ENCODE data around the gene KCNK18.
"Not testable (repeated sequence)": the region's sequence is repeated elsewhere in the genome, so short reads cannot be mapped to it uniquely, and the experiment has no call there.

KCNK18 gene

DNA sequence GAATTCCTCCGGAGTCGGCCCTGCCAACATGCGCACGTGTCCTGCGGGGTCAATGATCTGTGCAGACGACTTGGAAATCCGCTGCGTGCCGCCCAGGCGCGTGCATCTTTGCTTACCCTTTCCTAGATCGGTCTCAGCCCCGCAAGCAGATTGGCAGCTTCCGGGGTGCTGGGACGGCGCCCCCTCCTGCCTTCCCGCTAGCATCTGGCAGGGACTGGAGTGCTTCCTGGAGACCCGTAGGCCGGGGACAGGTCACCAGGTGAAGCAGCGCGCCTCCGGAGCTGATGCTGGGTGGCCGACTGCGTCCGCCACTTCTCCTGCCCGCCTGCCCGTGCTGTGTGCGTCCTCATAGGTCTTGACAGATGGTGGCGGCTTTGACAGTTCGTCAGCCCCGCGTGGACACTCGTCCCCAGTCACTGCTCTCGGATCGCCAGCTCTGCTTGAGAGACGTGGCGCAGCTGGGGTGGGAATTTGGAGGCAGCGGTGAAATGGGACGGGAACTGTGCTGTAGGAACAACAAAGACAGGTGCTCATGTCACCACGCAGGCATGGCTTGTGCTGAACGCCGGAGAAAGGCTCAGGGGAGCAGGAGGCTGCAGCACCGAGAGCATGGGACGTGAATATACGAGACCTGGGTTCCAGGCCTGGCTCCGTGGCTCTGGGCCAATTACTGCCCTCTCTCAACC lies 21.9 kb upstream of the KCNK18 start:
- no peaks in the 10 kb centered on the region for H3K9me3 ChIP-seq (ENCODE audit: control insufficient read depth, low read depth, low read length)
- peak overlapping the region; percentile 65 for H3K4me3 ChIP-seq (ENCODE audit: low read length)
- H3K9ac ChIP-seq (ENCODE audit: low read length) = no peak overlapping the region
- peaks cover 61% of the 10 kb centered on the region for H3K27me3 ChIP-seq (ENCODE audit: control insufficient read depth, insufficient read depth, low read length)
- no peaks in the 10 kb centered on the region for H3K36me3 ChIP-seq (ENCODE audit: control insufficient read depth, low read depth, low read length)
- H3K27ac ChIP-seq (ENCODE audit: low read length) = no peak overlapping the region
- H3K4me1 ChIP-seq (ENCODE audit: control insufficient read depth, low read depth, low read length) = peaks cover 4% of the 10 kb centered on the region

DNA sequence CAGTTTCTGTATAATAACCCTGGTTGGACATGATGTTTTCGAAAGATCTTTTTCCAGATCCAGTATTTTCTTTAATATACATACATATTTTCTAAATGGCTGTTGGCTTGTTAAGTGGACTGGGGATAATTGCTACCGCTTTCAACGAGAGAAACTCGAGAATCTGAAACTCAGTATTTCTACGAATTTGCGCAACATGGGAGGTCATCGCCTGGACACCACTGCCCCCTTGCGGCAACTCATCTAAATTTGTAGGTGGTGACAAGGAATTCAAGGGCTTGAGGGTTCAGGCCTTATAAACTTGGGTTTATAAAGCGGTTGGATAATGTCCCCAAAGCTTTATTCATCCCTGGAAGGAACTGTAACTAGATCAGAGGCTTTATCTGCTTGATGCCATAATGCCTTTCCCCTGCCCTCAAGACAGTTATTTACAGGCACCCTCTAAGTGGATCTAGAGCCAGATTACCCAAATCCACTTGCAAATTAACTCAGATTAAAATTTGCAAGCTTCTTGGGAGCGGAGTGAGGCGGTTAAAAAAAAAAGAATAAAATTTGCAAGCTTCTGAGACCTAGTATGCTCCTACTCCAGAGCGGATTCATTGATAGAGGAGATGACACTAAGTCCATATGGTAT lies 21.3 kb upstream of the KCNK18 start:
- no peak overlapping the region for H3K27ac ChIP-seq (ENCODE audit: low read length)
- H3K4me3 ChIP-seq (ENCODE audit: low read length) = peak overlapping the region; percentile 65
- H3K27me3 ChIP-seq (ENCODE audit: control insufficient read depth, insufficient read depth, low read length) = peaks cover 55% of the 10 kb centered on the region
- peaks cover 4% of the 10 kb centered on the region for H3K4me1 ChIP-seq (ENCODE audit: control insufficient read depth, low read depth, low read length)
- H3K9me3 ChIP-seq (ENCODE audit: control insufficient read depth, low read depth, low read length) = no peaks in the 10 kb centered on the region
- H3K9ac ChIP-seq (ENCODE audit: low read length) = no peak overlapping the region
- H3K36me3 ChIP-seq (ENCODE audit: control insufficient read depth, low read depth, low read length) = no peaks in the 10 kb centered on the region

DNA sequence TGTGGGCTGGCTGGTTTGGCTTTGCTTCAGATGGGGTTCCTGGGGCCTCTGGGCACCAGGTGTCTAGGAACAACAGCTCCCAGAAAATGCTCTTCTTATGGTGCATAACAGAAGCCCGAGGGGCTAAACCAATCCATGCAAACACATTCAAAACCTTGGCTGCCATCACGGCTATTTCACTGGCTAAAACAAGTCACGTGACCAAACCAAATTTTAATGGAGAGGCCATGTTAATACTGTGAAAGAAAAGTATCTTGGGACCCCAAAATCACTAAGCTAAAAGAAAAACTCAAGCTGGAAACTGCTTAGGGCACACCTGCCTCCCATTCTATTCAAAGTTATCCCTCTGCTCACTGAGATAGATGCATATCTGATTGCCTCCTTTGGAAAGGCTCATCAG lies 19.1 kb upstream of the KCNK18 start:
- H3K9ac ChIP-seq (ENCODE audit: low read length) = no peak overlapping the region
- H3K4me3 ChIP-seq (ENCODE audit: low read length) = no peak overlapping the region
- H3K36me3 ChIP-seq (ENCODE audit: control insufficient read depth, low read depth, low read length) = no peaks in the 10 kb centered on the region
- H3K27ac ChIP-seq (ENCODE audit: low read length) = no peak overlapping the region
- H3K4me1 ChIP-seq (ENCODE audit: control insufficient read depth, low read depth, low read length) = peaks cover 4% of the 10 kb centered on the region
- H3K27me3 ChIP-seq (ENCODE audit: control insufficient read depth, insufficient read depth, low read length) = peaks cover 33% of the 10 kb centered on the region
- no peaks in the 10 kb centered on the region for H3K9me3 ChIP-seq (ENCODE audit: control insufficient read depth, low read depth, low read length)

DNA sequence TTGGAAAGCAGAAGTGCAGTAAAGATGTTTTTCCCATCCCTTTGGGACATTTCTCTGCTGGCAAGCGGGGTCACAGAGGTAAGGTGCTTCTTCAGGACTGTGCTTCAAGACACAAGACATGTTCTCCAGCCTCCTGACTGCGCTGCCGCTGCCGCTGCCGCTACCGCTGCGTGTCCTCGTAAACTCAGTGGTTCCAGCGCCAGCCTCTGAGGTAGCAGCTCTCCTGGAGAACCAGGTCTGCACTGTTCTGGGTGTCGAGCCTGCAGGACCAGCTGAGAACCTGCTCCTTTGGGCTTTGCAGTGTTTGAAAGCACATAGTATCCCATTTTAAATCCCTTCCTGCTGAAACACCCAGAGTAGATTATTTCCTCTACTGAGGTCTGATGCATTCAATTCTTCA lies 13.0 kb upstream of the KCNK18 start:
- no peaks in the 10 kb centered on the region for H3K36me3 ChIP-seq (ENCODE audit: control insufficient read depth, low read depth, low read length)
- no peak overlapping the region for H3K4me3 ChIP-seq (ENCODE audit: low read length)
- H3K4me1 ChIP-seq (ENCODE audit: control insufficient read depth, low read depth, low read length) = no peaks in the 10 kb centered on the region
- H3K27me3 ChIP-seq (ENCODE audit: control insufficient read depth, insufficient read depth, low read length) = no peaks in the 10 kb centered on the region
- H3K27ac ChIP-seq (ENCODE audit: low read length) = no peak overlapping the region
- no peaks in the 10 kb centered on the region for H3K9me3 ChIP-seq (ENCODE audit: control insufficient read depth, low read depth, low read length)
- no peak overlapping the region for H3K9ac ChIP-seq (ENCODE audit: low read length)

GRCh38 chr10:117184821-117185220 lies 12.5 kb upstream of the KCNK18 start:
- Histone ChIP-seq H3K4me1 (ENCODE audit: control insufficient read depth, low read depth, low read length) (no peaks in the 10 kb centered on the region), H3K27ac (ENCODE audit: low read length) (no peak overlapping the region), H3K9ac (ENCODE audit: low read length) (no peak overlapping the region), H3K27me3 (ENCODE audit: control insufficient read depth, insufficient read depth, low read length) (no peaks in the 10 kb centered on the region), H3K36me3 (ENCODE audit: control insufficient read depth, low read depth, low read length) (no peaks in the 10 kb centered on the region), H3K4me3 (ENCODE audit: low read length) (no peak overlapping the region), H3K9me3 (ENCODE audit: control insufficient read depth, low read depth, low read length) (no peaks in the 10 kb centered on the region)

- not testable (repeated sequence) for H3K4me1 ChIP-seq (ENCODE audit: control insufficient read depth, low read depth, low read length)
Observed at GRCh38 chr10:117185817-117186216, 11.5 kb upstream of the KCNK18 start.

GRCh38 chr10:117186832-117187615 lies 10.3 kb upstream of the KCNK18 start:
- H3K9me3 ChIP-seq (ENCODE audit: control insufficient read depth, low read depth, low read length) = no peaks in the 10 kb centered on the region
- no peaks in the 10 kb centered on the region for H3K27me3 ChIP-seq (ENCODE audit: control insufficient read depth, insufficient read depth, low read length)
- no peaks in the 10 kb centered on the region for H3K4me1 ChIP-seq (ENCODE audit: control insufficient read depth, low read depth, low read length)
- no peak overlapping the region for H3K27ac ChIP-seq (ENCODE audit: low read length)
- no peaks in the 10 kb centered on the region for H3K36me3 ChIP-seq (ENCODE audit: control insufficient read depth, low read depth, low read length)
- no peak overlapping the region for H3K4me3 ChIP-seq (ENCODE audit: low read length)
- no peak overlapping the region for H3K9ac ChIP-seq (ENCODE audit: low read length)

More at GRCh38 chr10:117185817-117186216, 11.5 kb upstream of the KCNK18 start:
- H3K27me3 ChIP-seq (ENCODE audit: control insufficient read depth, insufficient read depth, low read length); H3K9me3 ChIP-seq (ENCODE audit: control insufficient read depth, low read depth, low read length); H3K4me3 ChIP-seq (ENCODE audit: low read length); H3K9ac ChIP-seq (ENCODE audit: low read length); H3K36me3 ChIP-seq (ENCODE audit: control insufficient read depth, low read depth, low read length); H3K27ac ChIP-seq (ENCODE audit: low read length): not testable (repeated sequence)

DNA sequence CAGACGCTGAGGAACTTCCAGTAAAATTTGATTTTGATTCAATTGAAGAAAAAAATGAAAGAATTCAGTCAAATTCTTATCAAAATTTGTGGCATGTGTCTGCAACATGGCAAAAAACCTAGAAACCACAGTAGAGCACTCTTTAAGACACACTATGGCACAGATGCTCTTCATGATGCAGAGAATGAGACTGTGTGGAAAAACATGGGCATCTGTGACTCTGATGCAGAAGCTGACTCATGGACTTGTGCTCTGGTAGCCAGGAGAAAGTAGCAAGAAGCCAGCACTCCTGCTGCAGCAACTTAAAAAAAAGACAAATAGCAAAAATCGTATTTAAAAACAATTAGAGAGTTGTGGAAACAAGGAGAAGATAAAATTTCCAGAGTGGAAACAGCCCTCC lies 8.9 kb upstream of the KCNK18 start:
- Histone ChIP-seq H3K9ac (ENCODE audit: low read length) (no peak overlapping the region), H3K36me3 (ENCODE audit: control insufficient read depth, low read depth, low read length) (no peaks in the 10 kb centered on the region), H3K27ac (ENCODE audit: low read length) (no peak overlapping the region), H3K4me1 (ENCODE audit: control insufficient read depth, low read depth, low read length) (no peaks in the 10 kb centered on the region), H3K27me3 (ENCODE audit: control insufficient read depth, insufficient read depth, low read length) (no peaks in the 10 kb centered on the region), H3K9me3 (ENCODE audit: control insufficient read depth, low read depth, low read length) (no peaks in the 10 kb centered on the region), H3K4me3 (ENCODE audit: low read length) (no peak overlapping the region)

GRCh38 chr10:117189557-117189956 lies 7.7 kb upstream of the KCNK18 start:
- no peaks in the 10 kb centered on the region for H3K9me3 ChIP-seq (ENCODE audit: control insufficient read depth, low read depth, low read length)
- H3K4me1 ChIP-seq (ENCODE audit: control insufficient read depth, low read depth, low read length) = no peaks in the 10 kb centered on the region
- no peak overlapping the region for H3K27ac ChIP-seq (ENCODE audit: low read length)
- no peak overlapping the region for H3K4me3 ChIP-seq (ENCODE audit: low read length)
- H3K27me3 ChIP-seq (ENCODE audit: control insufficient read depth, insufficient read depth, low read length) = no peaks in the 10 kb centered on the region
- no peaks in the 10 kb centered on the region for H3K36me3 ChIP-seq (ENCODE audit: control insufficient read depth, low read depth, low read length)
- no peak overlapping the region for H3K9ac ChIP-seq (ENCODE audit: low read length)

- peaks cover 5% of the 10 kb centered on the region for H3K4me1 ChIP-seq (ENCODE audit: control insufficient read depth, low read depth, low read length)
- H3K27ac ChIP-seq (ENCODE audit: low read length) = no peak overlapping the region
- no peaks in the 10 kb centered on the region for H3K9me3 ChIP-seq (ENCODE audit: control insufficient read depth, low read depth, low read length)
- no peaks in the 10 kb centered on the region for H3K36me3 ChIP-seq (ENCODE audit: control insufficient read depth, low read depth, low read length)
- no peak overlapping the region for H3K4me3 ChIP-seq (ENCODE audit: low read length)
- no peak overlapping the region for H3K9ac ChIP-seq (ENCODE audit: low read length)
- no peaks in the 10 kb centered on the region for H3K27me3 ChIP-seq (ENCODE audit: control insufficient read depth, insufficient read depth, low read length)
Observed at GRCh38 chr10:117198088-117198487, 799 bp downstream of the KCNK18 start.

GRCh38 chr10:117201826-117202225 lies 4.5 kb downstream of the KCNK18 start:
- H3K4me1 ChIP-seq (ENCODE audit: control insufficient read depth, low read depth, low read length) = peaks cover 5% of the 10 kb centered on the region

More at GRCh38 chr10:117201826-117202225, 4.5 kb downstream of the KCNK18 start:
- Histone ChIP-seq H3K4me3 (ENCODE audit: low read length) (no peak overlapping the region), H3K9ac (ENCODE audit: low read length) (no peak overlapping the region), H3K9me3 (ENCODE audit: control insufficient read depth, low read depth, low read length) (no peaks in the 10 kb centered on the region), H3K27ac (ENCODE audit: low read length) (no peak overlapping the region), H3K36me3 (ENCODE audit: control insufficient read depth, low read depth, low read length) (no peaks in the 10 kb centered on the region), H3K27me3 (ENCODE audit: control insufficient read depth, insufficient read depth, low read length) (no peaks in the 10 kb centered on the region)

Data from iPS-18a (cell line).